ENCODE measurements around the gene PI4KA.

The PI4KA gene

GRCh38 chr22:20660441-20661054, 198.1 kb downstream of the PI4KA start:
- TF ChIP-seq, protein P1, sequence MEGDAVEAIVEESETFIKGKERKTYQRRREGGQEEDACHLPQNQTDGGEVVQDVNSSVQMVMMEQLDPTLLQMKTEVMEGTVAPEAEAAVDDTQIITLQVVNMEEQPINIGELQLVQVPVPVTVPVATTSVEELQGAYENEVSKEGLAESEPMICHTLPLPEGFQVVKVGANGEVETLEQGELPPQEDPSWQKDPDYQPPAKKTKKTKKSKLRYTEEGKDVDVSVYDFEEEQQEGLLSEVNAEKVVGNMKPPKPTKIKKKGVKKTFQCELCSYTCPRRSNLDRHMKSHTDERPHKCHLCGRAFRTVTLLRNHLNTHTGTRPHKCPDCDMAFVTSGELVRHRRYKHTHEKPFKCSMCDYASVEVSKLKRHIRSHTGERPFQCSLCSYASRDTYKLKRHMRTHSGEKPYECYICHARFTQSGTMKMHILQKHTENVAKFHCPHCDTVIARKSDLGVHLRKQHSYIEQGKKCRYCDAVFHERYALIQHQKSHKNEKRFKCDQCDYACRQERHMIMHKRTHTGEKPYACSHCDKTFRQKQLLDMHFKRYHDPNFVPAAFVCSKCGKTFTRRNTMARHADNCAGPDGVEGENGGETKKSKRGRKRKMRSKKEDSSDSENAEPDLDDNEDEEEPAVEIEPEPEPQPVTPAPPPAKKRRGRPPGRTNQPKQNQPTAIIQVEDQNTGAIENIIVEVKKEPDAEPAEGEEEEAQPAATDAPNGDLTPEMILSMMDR (IDR thresholded peaks at IDR 0.05; ENCODE audit: low read length, missing control alignments) = no peak
- DNase-seq (ENCODE audit: low read depth) = no peak
- H3K4me3 ChIP-seq (replicated peaks; ENCODE audit: low read depth, low read length) = no peak overlapping the region

DNA sequence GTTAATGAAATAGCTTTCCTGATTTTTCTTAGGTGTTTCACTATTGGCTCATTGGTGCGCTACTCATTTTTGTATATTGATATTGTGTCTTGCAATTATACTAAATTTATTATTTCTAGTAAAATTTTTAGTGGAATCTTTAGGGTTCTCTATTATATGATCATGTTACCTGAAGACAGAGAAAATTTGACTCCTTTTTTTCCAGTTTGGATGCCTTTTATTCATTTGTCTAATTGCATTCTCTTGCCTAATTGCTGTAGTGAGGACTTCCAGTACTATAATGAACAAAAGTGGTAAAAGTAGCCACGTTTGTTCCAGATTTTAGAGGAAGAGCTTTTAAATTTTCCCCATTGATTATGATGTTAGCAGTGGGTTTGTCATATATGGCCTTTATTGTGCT, 198.7 kb downstream of the PI4KA start:
- TF ChIP-seq, protein P1 (IDR thresholded peaks at IDR 0.05; ENCODE audit: low read length, missing control alignments) = no peak
- H3K4me3 ChIP-seq (replicated peaks; ENCODE audit: low read depth, low read length) = no peak overlapping the region
- no peak for DNase-seq (ENCODE audit: low read depth)

DNA sequence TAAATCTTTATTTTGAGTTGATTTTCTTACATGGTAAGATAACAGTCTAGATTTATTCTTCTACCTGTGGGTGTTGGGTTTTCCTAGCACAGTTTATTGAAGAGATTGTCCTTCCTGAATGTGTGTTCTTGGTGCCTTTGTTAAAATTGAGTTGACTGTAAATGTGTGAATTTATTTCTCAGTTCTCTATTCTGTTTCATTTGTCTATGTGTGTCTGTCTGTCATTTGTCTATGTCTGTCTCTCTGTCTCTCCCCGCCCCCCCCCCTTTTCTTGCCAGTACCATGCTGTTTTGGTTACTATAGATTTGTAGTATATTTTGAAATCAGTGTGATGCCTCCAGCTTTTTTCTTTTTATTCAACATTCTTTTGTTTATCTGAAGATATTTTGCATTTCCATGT, 199.4 kb downstream of the PI4KA start:
- no peak for DNase-seq (ENCODE audit: low read depth)
- TF ChIP-seq, protein P1 (IDR thresholded peaks at IDR 0.05; ENCODE audit: low read length, missing control alignments) = no peak
- H3K4me3 ChIP-seq (replicated peaks; ENCODE audit: low read depth, low read length) = no peak overlapping the region

DNA sequence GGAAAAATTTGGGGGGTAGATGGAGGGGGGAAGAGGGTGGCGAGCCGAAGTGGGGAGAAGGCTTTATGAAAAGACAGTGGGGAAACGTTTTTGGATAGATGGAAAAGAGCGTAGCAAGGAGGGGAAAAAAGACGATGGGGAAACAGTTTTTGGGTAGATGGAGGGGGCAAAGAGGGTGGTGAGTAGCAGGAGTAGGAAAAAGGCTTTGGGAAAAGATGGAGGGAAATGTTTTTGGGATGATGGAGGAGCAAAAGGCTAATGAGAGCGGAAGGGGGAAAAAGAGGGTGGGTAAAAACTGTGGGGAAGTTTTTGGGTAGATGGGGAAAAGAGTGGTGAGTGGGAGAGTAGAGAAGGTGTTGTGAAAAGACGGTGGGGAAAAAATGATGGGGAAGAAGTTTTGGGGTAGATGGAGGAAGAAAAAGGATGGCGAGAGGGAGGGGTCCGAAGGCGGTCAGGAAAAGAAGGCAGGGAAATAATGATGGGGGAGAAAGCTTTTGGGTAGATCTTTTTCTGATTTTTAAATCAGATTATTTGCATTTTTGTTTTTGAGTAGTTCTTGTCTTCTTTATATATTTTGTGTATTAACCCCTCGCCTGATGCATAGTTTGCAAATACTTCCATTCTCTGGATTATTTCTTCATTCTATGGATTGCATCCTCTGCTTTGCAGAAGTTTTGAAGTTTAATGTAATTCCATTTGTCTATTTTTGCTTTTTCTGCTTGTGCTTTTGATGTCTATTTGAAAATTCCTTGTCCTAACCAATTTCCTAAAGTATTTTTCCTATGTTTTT, 200.0 kb downstream of the PI4KA start:
- no peak for DNase-seq (ENCODE audit: low read depth)
- TF ChIP-seq, protein P1 (IDR thresholded peaks at IDR 0.05; ENCODE audit: low read length, missing control alignments) = no peak
- no peak overlapping the region for H3K4me3 ChIP-seq (replicated peaks; ENCODE audit: low read depth, low read length)

DNA sequence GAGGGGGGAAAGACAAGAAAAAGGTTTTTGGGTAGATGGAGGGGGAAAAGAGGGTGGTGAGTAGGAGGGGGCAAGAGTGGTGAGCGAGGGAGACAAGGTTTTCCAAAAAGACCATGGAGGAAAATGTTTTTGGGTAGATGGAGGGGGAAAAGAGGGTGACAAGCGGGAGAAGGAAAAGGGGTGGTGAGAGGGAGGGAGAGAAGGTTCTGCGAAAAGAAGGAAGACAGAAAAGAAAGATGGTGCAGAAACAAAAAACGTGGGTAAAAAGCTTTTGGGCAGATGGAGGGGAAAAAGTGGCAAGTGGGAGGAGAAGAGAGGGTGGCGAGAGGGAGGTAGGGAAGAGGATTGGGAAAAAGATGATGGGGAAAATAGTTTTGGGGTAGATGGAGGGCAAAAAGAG, 200.6 kb downstream of the PI4KA start:
- no peak for DNase-seq (ENCODE audit: low read depth)
- TF ChIP-seq, protein P1 (IDR thresholded peaks at IDR 0.05; ENCODE audit: low read length, missing control alignments) = no peak
- no peak overlapping the region for H3K4me3 ChIP-seq (replicated peaks; ENCODE audit: low read depth, low read length)

Measured in fibroblast of pulmonary artery (primary cell).